GM21619 (cell line): ENCODE data around the gene DYSF.
"Not testable (repeated sequence)": the region's sequence is repeated elsewhere in the genome, so short reads cannot be mapped to it uniquely, and the experiment has no call there.

Source experiments
- ATAC-seq: cut with Tn5 transposase; IDR thresholded peaks from one replicate; pipeline ENCODE4 v1.9.1; 2021; ENCODE audit not compliant: unreplicated experiment

Gene DYSF

DNA sequence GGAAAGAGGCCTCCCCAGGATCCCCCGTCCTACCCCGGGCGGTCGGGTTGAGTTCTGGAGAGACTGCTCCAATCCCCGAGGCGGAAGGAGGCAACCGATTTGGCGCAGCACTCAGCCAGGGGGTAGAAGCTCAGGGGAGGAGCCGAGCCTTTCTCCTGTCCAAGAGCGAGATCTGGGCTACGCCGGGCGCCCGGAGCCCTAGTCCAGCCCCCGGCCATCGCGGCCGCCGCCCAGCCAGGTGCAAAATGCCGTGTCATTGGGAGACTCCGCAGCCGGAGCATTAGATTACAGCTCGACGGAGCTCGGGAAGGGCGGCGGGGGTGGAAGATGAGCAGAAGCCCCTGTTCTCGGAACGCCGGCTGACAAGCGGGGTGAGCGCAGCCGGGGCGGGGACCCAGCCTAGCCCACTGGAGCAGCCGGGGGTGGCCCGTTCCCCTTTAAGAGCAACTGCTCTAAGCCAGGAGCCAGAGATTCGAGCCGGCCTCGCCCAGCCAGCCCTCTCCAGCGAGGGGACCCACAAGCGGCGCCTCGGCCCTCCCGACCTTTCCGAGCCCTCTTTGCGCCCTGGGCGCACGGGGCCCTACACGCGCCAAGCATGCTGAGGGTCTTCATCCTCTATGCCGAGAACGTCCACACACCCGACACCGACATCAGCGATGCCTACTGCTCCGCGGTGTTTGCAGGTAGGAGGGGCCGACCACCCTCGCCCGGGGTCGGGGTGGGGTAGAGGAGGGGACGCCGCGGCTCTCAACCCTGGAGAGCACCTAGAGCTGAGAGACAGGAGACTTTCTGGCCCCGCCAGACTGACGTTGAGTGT is at the start of gene DYSF:
Gene DYSF (plus strand): TSS at position 158 of the 817 bp plus-strand sequence.
- no peak for ATAC-seq

GRCh38 chr2:71409611-71410010 is 43.8 kb upstream of the DYSF start:
- no peak for ATAC-seq

- ATAC-seq, result no peak
These were observed 42.7 kb upstream of the DYSF start for GRCh38 chr2:71410696-71411095.

DNA sequence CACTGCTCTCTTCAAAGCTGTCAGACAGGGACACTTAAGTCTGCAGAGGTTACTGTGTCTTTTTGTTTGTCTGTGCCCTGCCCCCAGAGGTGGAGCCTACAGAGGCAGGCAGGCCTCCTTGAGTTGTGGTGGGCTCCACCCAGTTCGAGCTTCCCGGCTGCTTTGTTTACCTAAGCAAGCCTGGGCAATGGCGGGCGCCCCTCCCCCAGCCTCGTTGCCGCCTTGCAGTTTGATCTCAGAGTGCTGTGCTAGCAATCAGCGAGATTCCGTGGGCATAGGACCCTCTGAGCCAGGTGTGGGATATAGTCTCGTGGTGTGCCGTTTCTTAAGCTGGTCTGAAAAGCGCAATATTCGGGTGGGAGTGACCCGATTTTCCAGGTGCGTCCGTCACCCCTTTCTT is 36.5 kb upstream of the DYSF start:
- ATAC-seq, result not testable (repeated sequence)

GRCh38 chr2:71417300-71418202 is 35.8 kb upstream of the DYSF start:
- ATAC-seq, result no peak

GRCh38 chr2:71419145-71419544 is 34.2 kb upstream of the DYSF start:
- no peak for ATAC-seq

- ATAC-seq, result no peak
These were observed 33.4 kb upstream of the DYSF start for GRCh38 chr2:71419976-71420375.

DNA sequence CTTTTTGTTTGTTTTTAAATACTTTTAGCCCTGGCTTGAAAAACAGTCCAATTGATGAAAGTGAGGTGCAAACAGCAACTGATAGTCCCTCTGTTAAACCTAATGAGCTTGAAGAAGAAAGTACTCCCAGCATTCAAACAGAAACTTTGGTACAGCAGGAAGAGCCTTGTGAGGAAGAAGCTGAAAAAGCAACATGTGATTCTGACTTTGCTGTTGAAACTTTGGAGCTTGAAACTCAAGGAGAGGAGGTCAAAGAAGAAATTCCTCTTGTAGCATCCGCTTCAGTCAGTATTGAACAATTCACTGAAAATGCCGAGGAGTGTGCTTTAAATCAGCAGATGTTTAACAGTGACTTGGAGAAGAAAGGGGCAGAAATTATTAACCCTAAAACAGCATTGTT is 30.6 kb upstream of the DYSF start:
- ATAC-seq, result no peak

DNA sequence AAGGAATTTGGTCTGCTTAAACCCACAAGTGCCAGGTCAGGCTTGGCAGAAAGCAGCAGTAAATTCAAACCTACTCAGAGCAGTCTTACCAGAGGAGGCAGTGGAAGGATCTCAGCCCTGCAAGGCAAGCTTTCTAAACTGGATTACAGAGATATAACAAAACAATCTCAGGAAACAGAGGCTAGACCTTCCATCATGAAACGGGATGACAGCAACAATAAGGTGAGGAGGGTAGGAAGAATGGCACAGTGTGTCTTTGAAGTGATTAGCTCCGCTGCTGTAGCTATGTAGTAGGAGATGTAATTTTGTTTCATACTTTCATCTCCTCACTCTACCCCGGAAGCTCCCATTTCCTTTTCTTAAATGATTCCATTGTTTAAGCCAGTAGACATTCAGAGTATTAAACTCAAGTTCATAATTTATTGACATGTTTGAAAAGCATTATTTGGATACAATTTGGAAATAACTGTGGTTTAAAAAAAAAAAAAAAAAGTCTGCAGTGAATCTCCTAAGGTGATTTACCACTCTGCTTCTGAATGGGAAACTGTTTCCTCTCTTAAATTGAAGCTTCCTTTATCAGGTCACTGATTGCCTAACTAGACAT is 29.4 kb upstream of the DYSF start:
- ATAC-seq, result no peak

DNA sequence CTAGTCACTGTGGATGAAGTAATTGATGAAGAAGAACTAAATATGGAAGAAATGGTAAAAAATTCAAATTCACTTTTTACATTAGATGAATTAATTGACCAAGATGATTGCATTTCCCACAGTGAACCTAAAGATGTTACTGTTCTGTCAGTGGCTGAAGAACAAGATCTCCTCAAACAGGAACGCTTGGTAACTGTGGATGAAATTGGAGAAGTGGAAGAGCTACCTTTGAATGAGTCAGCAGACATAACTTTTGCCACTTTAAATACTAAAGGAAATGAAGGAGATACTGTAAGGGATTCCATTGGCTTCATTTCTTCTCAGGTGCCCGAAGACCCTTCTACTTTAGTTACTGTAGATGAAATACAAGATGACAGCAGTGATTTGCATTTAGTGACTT is 26.6 kb upstream of the DYSF start:
- no peak for ATAC-seq

- no peak for ATAC-seq
These were observed 24.6 kb upstream of the DYSF start for GRCh38 chr2:71428472-71429383.

DNA sequence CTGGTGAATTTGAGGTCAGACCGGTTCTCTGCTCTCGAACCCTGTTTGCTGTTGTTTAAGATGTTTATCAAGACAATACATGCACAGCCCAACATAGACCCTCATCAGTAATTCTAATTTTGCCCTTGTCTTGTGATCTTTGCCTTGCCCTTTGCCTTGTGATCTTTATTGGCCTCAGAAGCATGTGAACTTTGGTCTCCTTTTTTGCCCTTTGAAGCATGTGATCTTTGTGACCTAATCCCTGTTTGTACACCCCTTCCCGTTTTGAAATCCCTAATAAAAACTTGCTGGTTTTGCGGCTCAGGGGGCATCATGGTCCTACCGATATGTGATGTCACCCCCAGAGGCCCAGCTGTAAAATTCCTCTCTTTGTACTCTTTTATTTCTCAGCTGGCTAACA is 8.2 kb upstream of the DYSF start:
- not testable (repeated sequence) for ATAC-seq

DNA sequence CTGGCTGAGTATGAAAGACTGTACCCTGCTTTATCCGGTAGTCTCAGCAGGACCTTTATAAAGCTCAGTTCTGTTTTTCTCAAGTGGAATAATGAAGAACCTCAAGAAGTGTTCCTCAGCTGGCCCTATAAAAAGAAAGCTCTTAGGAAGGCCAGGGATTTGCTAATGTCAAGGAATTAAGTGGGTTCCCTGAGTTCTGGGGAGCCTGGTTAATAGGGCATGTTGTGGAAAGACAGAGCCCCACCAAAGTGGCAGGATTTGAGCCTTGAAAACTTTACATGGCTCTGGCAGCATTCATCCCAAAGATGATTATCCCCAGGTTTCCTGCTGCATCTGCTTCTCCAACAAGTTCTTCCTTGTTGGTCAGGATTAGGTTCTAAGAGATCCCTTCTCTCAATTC is 6.9 kb upstream of the DYSF start:
- no peak for ATAC-seq

DNA sequence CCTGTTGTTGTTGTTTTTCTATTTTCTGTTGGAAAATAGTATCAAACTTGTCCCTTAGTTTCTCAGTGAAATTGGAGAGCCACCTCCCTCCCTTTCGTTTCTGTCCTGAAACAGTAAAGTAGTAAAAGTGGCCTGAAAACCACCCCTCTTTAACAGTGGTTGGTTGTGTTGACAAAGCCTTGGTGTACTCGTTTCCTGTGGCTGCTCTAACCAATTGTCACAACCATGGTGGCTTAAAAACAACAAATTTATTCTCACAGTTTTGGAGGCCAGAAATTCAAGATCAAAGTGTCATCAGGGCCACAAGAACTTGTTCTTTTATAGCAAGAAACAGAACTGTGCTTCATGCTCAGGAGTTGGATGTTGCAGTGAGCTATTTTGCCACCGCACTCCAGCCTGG is 4.0 kb upstream of the DYSF start:
- ATAC-seq, result no peak

GRCh38 chr2:71451705-71452104 is 1.7 kb upstream of the DYSF start:
- ATAC-seq, result no peak

DNA sequence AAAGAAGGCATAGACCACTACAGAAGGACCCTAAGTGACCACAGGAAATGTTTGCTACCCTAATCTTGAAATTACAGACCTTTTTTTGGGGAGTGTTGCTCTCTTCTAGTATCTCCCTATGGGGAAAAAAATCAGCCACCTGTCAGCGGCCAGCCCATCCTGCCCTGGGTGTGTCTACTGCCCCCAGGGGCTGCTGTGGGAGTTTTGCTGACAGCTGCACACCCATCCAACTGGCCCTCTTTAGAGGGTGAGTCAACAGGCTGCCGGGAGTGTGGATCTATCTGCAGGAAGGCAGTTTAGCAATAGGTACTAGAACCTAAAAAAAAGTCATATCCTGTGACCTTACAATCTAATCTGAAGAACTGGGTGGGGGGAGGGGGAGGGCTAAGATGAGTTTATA is 796 bp upstream of the DYSF start:
- no peak for ATAC-seq

- no peak for ATAC-seq
These were observed 1.1 kb downstream of the DYSF start for GRCh38 chr2:71454221-71455010.

GRCh38 chr2:71455011-71455740 is 1.8 kb downstream of the DYSF start:
- ATAC-seq, result no peak
